Ramos (cell line): Measurements from ENCODE around the gene RBM20.

ENCODE experiments used
- in situ Hi-C: fragments of 300-500 bp; cut with MboI; formaldehyde crosslinking; loops from one replicate; pipeline ENCODE4 v1.14.3; 2022; ENCODE audit warnings: low sequenced_read_pairs; ENCODE audit not compliant: unreplicated experiment

The RBM20 gene

GRCh38 chr10:110643653-110644597 lies at the start of gene RBM20:
RBM20 (plus strand) TSS chr10:110644336; CDS start chr10:110644455, 119 bp downstream.
- in situ Hi-C loops = no loop called here

DNA sequence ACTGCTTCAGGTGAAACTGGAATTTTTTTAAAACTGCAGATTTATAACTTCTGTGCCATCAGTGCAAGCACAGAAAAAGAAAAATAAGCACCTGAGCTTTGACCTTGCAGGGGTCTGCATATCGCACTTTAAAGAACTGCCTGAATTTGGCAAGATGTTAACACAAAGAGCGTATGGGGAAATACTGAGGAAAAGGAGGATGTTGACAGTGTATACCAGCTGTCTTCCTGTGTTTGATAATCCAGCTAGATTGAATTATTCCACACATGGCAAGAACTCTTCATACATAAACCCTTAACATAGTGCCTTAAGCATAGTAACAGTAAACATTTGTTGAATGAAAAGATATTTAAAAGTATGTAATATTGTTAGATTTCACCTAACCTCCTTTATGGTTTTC lies 46.7 kb upstream of the RBM20 start:
- in situ Hi-C loops = no loop called here

GRCh38 chr10:110600487-110601101 lies 43.5 kb upstream of the RBM20 start:
- in situ Hi-C loops = loop anchor here (25.0 kb wide), 1 partner anchor 287 kb away; no protein-coding TSS in a partner anchor

GRCh38 chr10:110601581-110601980 lies 42.6 kb upstream of the RBM20 start:
- in situ Hi-C loops = loop anchor here (25.0 kb wide), 1 partner anchor 286 kb away; no protein-coding TSS in a partner anchor

- in situ Hi-C loops = loop anchor here (25.0 kb wide), 1 partner anchor 279 kb away; no protein-coding TSS in a partner anchor
Observed at GRCh38 chr10:110608087-110608486, 36.0 kb upstream of the RBM20 start.

GRCh38 chr10:110609605-110610004 lies 34.5 kb upstream of the RBM20 start:
- in situ Hi-C loops = loop anchor here (25.0 kb wide), 1 partner anchor 278 kb away; no protein-coding TSS in a partner anchor

- in situ Hi-C loops = loop anchor here (25.0 kb wide), 1 partner anchor 277 kb away; no protein-coding TSS in a partner anchor
Observed at GRCh38 chr10:110610308-110610774, 33.8 kb upstream of the RBM20 start.

DNA sequence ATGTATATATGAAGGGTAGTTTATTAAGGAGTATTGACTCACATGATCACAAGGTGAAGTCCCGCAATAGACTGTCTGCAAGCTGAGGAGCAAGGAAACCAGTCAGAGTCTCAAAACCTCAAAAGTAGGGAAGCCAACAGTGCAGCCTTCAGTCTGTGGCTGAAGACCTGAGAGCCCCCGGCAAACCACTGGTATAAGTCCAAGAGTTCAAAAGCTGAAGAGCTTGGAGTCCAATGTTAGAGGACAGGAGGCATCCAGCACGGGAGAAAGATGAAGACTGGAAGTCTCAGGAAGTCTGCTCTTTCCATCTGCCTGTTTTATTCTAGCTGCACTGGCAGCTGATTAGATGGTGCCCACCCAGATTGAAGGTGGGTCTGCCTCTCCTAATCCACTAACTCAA lies 33.4 kb upstream of the RBM20 start:
- in situ Hi-C loops = loop anchor here (25.0 kb wide), 1 partner anchor 277 kb away; no protein-coding TSS in a partner anchor

DNA sequence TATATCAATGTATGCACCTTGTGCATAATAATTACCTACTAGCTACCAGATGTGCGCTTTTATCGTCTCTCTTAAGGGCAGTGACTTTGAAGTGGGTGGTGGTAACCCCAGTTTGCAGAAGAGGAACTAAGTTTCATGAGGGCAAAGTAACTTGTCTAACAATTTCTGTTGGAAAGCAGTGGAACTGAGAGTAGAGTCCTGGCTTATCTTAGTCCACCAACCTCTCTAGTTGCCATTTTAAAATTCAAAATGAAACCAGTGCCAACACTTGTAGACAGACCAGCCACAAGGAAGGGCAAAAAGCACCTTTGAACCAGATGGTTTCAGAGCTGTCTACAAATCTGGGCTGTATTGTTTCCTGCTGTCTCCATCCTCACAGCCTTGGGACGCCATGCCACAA lies 32.0 kb upstream of the RBM20 start:
- in situ Hi-C loops = loop anchor here (25.0 kb wide), 1 partner anchor 275 kb away; no protein-coding TSS in a partner anchor

GRCh38 chr10:110612629-110613028 lies 31.5 kb upstream of the RBM20 start:
- in situ Hi-C loops = loop anchor here (25.0 kb wide), 1 partner anchor 275 kb away; no protein-coding TSS in a partner anchor

- in situ Hi-C loops = loop anchor here (25.0 kb wide), 1 partner anchor 274 kb away; no protein-coding TSS in a partner anchor
Observed at GRCh38 chr10:110613341-110613995, 30.7 kb upstream of the RBM20 start.

GRCh38 chr10:110613996-110614495 lies 30.1 kb upstream of the RBM20 start:
- in situ Hi-C loops = loop anchor here (25.0 kb wide), 1 partner anchor 273 kb away; no protein-coding TSS in a partner anchor

DNA sequence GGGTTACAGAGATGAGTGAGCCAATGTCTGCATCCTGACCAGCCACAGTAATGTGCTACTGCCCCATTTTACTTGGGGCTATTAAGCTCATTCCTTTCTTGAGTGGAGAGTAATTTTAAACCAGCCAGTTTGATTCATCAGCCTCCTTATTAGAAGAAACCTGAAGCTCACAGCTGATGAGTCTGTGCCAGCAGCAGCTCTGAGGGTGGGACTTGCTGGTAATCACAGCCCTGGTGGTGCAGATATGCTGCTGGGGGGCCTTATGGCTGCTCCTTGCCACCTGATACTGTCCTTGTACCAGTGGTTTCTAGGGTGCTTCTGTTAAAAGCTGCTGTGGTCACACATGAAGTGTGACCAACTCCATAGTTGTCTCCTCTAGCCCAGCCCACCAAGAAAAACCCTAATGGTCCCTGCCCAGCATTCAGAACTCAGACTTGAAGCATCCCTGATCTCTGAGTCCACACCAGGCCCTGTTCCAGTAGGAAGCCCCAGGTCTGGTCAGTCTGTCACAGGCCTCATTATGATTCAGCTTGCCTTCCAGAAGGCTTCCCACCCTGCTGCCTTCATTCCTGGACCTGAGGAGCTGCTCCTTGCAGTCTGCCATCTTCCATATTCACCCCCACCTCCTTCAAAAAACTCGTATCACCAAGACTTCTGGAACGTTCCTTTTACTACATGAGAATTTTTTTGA lies 28.9 kb upstream of the RBM20 start:
- in situ Hi-C loops = loop anchor here (25.0 kb wide), 1 partner anchor 272 kb away; no protein-coding TSS in a partner anchor

DNA sequence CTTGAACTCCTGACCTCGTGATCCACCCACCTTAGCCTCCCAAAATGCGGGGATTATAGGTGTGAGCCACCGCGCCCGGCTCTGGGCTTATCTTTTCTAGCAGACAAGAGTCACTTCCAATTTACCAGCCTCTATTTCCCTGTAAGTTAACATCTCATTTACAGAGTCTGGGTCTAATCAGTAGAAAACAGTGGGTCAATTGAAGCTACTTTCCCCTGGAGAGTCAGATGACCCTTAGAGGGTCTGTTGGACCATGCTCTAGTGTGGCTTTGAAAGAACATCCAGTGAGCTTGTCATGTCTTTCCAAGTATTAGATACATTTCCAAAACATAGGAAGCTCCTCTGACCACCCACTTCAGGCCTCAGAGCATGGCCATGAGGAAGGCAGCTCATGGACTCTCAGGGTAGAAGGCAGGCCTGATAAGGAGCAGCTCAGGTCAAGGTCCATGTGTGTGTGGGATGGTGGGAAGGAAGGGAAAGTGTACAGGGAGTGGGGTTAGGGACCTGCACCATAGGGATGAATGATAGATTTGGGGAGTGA lies 27.6 kb upstream of the RBM20 start:
- in situ Hi-C loops = loop anchor here (25.0 kb wide), 1 partner anchor 271 kb away; no protein-coding TSS in a partner anchor

DNA sequence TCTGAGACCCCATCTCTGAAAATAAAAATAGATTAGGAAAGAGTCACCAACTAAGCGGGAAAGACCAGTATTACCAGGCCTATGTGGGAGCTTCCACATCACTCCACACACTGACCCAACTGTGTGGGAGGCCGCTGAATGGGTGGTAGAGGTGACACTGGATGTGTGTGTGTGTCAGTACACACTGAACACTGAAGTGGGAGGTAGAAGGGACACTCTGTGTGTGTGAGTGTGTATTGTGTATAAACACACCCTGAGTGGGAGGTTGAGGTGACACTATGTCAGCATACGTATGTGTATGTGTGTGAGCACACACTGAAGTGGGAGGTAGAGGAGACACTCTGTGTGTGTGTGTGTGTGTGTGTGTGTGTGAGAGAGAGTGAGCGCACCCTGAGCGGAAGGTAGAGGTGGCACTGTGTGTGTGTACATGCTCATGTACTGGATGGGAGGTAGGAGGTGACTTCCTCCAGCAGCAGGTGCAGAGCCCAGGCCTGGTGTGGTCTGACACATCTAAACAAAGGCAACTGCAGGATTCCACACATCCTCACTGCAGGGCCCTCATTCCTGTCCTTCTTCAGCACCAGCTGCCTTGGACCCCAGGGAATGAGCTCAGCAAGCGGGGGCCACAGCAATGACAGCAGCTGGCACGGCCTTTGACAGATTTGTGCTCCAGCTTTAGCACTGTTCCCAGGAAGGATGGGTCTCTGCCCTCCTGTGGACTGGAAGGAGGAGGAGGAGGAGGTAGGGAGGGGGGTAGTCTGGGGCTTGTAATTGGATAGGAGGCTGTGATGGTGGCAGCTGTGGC lies 26.5 kb upstream of the RBM20 start:
- in situ Hi-C loops = loop anchor here (25.0 kb wide), 1 partner anchor 270 kb away; no protein-coding TSS in a partner anchor

GRCh38 chr10:110618230-110618610 lies 25.9 kb upstream of the RBM20 start:
- in situ Hi-C loops = loop anchor here (25.0 kb wide), 1 partner anchor 269 kb away; no protein-coding TSS in a partner anchor

DNA sequence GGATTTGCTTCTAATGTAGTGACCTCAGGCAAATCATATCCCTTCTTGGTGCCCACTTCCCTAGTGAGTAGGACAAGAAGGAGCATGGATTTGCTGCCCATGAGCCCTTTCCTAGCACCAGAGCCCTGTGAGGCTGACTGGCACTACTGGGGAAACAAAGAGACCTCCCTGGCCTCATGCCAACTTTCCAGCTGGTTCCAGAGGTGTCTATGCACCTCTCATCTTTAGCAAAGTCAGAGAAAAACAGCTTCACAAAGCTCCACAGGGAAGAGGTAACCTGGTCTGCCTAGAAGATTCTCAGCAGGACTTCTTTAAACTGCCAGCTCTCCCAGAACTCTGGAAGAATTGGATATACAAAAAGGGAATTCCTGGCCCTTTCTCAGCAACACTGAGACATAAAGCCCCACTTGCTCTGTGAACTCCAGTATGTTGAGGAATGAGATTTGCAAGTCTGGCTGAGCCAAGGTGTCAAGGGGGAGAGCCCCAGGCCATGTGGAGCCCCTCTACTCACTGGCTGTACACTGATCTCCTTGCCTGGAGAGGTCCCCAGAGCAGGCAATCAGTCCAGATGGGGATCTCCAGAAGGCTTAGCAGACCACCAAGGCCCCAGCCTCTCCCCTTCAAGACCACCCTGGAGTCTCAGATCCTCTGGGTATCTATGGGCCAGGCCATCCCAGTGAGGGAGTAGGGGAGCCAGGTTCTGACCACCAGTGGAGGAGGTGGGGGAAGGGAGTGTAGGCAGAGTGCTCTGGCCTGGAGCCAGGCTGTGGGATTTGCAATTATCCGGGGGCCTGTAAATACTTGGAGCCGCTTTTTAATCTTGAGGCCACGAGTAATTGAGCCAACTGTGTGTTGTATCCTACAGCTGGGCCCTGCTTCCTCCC lies 24.4 kb upstream of the RBM20 start:
- in situ Hi-C loops = loop anchor here (25.0 kb wide), 1 partner anchor 268 kb away; no protein-coding TSS in a partner anchor
